NOMO-1 treated with DMSO at 0.1 percent for 48 hours (cell line): ENCODE results near the gene UST.
"Not testable (repeated sequence)": the region's sequence is repeated elsewhere in the genome, so short reads cannot be mapped to it uniquely, and the experiment has no call there.

Experiments
- DNase-seq: peaks from one replicate; lab custom pipeline; 2025; ENCODE audit not compliant: unreplicated experiment; lab: John Stamatoyannopoulos, UW

The UST gene

GRCh38 chr6:148998704-148999103 is 251.9 kb downstream of the UST start:
- DNase-seq: no peak

- no peak for DNase-seq
These were observed 252.7 kb downstream of the UST start for GRCh38 chr6:148999501-148999900.

DNA sequence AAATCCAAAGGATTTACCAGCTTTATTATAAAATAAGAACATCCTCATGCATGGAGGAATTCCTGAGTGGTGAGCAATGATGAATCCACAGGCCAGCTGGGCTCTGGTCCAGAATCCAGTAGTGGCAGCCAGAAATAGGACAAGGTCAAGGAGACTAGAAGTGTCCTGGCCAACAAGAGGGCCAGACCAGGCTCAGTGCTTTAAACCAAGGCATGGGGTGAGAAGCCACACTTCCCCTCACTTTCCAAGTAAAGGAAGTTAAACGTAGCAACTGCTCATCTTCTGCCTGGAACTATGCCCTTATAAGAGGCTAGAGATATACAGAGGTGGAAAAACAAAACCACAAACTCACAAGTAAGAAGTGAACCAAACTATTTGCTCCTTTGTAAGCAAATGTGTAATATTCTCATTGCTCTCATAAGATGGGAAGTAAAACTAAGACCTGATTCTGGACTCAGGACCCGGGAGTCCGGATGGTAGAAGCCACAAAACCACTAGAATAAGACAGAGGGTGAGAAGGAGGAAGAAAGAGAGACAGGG is 253.2 kb downstream of the UST start:
- DNase-seq: peak; percentile 85

- no peak for DNase-seq
These were observed 254.6 kb downstream of the UST start for GRCh38 chr6:149001422-149001821.

GRCh38 chr6:149003560-149003959 is 256.7 kb downstream of the UST start:
- DNase-seq: no peak

DNA sequence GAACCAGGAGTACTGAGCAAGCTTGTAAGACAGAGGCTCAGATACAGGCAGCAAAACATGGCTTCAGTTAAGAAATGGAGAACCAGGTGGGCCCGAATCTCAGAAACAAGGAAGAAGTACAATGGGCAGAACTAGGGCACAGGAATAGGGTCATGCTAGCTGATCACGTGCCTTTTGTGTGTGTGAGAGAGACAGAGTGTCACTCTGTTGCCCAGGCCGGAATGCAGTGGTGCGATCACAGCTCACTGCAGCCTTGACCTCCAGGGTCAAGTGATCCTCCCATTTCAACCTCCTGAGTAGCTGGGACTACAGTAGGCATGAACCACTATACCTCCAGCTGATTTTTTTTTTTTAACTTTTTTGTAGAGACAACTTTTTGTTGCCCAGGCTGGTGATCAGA is 257.8 kb downstream of the UST start:
- DNase-seq: no peak

DNA sequence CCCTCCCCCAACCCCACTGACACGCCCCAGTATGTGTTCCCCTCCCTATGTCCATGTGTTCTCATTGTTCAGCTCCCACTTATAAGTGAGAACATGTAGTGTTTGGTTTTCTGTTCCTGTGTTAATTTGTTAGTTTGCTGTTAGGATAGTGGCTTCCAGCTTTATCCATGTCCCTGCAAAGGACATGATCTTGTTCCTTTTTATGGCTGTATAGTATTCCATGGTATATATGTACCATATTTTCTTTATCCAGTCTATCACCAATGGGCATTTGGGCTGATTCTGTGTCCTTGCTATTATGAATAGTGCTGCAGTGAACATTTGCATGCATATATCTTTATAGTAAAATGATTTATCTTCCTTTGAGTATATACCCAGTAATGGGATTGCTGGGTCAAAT is 259.4 kb downstream of the UST start:
- not testable (repeated sequence) for DNase-seq

GRCh38 chr6:149006671-149007070 is 259.8 kb downstream of the UST start:
- no peak for DNase-seq

GRCh38 chr6:149007846-149008245 is 261.0 kb downstream of the UST start:
- no peak for DNase-seq

DNA sequence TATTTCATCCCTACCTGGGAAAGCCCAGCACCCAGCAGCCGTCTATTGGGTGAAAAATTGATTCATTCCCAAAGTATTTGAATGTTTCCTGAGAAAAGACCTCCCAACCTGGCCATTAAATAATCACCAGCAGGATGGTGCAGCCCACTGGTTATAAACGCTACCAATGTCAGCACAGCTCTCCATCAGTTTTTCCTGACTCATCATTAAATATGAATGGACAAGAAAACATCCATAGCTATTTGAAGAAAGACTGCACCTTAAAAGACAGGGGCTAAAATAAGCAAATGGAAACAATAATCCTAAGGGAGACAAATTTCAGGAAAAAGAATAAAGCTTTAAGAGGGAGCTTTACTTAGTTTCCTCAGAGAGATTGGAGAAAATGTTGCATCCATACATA is 261.9 kb downstream of the UST start:
- no peak for DNase-seq

DNA sequence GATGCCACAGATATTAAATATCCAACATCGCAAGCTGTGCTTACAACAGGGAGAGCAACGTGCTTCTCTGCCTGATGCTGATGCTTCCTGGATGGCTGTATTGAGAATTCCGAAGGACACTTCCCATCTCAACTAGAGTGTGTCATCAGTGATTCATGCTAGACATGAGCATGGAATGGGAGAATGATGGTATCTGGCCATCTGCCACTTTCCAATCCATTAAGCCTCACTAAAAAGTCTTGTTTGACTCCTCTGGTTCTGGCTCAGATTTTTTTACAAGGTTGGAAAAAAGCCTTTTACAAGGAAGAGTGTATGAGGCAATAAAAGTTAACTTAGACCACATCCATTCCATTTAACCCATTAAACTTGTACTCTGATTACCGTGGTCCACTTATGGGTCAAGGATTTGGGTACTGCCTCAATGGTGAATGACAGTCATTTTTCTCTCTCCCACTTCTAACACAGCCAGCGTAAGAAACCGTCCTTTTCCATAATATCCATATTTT is 265.3 kb downstream of the UST start:
- no peak for DNase-seq

- DNase-seq: no peak
These were observed 266.9 kb downstream of the UST start for GRCh38 chr6:149013586-149014344.

- DNase-seq: no peak
These were observed 268.1 kb downstream of the UST start for GRCh38 chr6:149014631-149015534.

DNA sequence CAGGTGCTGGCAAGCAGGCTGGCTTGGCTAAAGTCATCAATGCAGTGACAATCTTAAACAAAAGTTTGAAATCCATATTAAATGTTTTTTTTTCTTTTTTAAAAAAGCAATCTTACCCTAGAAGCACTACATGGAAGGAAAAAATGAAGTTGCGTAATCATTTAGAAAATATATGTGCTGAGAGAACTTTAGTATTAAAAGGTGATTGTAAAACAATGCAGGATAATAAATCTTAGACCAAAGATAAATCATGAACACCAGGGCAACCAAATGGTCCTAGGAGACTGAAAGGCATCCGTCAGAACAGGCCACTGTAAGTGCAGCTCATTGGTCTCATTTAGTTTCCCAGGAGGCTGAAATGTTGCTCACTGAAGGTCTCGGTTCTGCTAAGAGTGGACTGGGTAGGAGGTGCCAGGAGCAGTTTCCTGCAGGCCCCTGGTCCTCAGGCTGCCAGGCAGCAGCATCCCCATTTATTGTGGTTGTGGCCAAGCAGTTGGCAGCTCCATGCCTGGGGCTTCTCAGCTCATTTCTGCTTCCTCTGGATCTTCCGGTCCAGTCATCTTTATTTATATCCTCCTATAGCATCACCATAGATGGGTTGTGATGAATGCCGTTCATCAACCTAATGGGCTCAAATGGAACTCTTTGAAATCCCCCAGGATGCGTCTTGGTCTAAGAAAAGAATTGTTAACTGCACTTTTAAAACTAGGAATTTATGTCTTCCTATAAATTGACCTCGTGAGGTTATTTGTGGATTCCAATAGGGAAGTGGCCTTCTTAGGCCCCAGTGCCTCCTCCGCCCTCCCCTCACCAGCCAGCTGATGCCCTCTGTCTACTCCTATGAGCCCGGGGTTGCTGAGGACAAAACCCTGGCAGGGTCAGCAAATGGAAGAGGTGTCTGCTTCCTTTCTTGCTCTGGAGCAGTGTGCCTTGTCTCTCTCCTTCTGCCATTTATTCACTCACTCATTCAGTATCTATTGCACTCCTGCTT is 269.0 kb downstream of the UST start:
- peak; percentile 14 for DNase-seq

- no peak for DNase-seq
These were observed 269.9 kb downstream of the UST start for GRCh38 chr6:149016716-149017115.

DNA sequence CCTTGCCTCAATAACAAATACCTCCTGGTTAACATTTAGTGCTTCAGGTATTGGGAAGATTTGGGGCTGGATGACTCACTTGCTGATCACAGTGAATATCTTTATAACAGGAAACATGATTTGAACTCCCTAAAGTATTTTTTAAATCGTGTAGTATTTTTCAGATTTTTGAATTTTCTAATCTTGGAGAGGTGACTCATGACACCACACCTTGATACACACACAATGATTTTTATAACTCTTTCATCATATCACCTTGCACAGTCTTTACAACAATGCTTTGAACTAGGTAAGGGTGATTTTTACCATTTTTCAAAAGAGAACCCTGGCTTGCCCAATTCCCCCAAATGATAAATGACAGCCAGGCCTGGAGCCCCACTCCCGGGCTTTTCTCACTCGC is 273.5 kb downstream of the UST start:
- DNase-seq: no peak

DNA sequence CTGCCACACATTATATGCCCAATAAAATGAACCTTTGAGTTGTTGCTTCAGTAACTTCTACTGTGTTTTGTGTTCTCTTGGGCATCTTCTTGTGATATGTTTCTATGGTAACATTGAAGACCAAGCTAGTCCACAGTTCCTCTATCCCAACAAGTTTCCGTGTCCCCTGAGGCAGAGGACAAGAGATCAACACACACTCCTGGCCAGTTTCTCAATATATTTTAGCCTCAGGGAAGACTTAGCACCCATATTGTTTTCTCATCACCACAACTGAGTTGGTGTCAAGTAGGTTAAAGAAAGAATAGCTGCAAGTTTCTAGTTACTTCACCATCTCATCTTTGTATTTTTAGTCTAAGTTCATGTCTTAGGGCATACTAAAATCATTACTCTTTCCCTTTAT is 277.5 kb downstream of the UST start:
- no peak for DNase-seq

DNA sequence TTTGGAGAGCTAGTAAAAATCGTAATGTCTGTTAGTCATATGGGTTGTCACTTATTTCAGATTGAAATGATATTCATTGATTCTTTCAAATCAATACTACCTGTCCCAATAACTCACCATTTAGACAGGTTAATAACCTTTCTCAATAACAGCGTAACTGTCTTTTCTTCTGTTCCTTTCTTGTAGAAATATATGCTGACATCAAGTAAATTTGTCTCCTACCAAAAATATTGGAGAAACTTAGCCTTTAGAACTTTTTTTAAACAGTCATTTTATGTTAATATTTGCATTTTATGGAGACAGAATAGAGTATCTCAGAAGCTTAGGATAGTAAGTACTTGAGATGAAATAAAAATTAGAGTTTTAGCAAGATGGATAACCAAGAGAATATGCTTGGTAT is 278.2 kb downstream of the UST start:
- DNase-seq: no peak

- DNase-seq: peak; percentile 72
These were observed 279.7 kb downstream of the UST start for GRCh38 chr6:149026530-149026942.

DNA sequence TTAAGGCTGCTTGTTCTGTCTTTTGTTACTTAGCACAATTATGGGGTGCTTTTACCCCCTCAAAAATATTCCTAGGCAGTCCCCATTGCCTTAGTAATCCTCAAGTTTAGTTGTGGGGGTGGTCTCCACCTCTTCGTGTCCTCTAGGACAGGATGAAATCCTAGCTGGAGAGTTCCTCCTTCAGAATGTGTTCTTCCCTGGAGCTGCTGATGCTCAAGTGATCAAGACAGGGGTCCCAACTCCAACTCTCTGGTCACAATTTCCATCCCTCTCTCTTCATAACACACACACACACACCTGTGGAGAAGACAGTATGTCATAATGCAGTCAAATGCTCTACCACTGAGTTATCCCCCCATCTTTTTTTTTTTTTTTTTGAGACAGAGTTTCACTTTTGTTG is 280.7 kb downstream of the UST start:
- no peak for DNase-seq
